Testis (tissue), 2 donors: ENCODE data around the gene NAT16.

Source experiments
- CTCF ChIP-seq, 3 experiments: fragments of 450-650 bp in 2 of 3; fragments of 200-600 bp in 1 of 3; sonication (generic) in 1 of 3; IDR thresholded peaks; one replicate each; pipeline ENCODE4 v1.5.1; 2016 to 2019; ENCODE audit warnings: antibody characterized with exemption in 3 of 3, mild to moderate bottlenecking in 2 of 3, moderate library complexity in 1 of 3
- POLR2A ChIP-seq: fragments of 450-650 bp; IDR thresholded peaks from one replicate; pipeline ENCODE4 v1.6.1; 2017; ENCODE audit warnings: antibody characterized with exemption, mild to moderate bottlenecking, moderate library complexity

DNA sequence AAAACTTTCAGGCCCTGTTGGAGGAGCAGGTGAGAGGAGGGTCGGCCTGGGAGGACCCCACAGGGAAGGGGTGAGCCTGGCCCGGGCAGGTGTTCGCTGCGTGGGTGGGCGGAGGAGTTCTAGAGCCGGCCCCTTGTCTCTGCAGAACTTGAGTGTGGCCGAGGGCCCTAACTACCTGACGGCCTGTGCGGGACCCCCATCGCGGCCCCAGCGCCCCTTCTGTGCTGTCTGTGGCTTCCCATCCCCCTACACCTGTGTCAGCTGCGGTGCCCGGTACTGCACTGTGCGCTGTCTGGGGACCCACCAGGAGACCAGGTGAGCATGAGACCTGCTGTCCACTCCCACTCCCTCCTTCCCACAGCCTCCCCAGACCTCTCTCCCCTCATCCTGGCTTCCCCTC, 43.4 kb upstream of the NAT16 start:
- TF ChIP-seq CTCF (IDR thresholded peaks at IDR 0.05) (no peak), POLR2A (no peak)
